GM08714 (cell line): ENCODE measurements around the gene VPS41.
"Not testable (repeated sequence)": the region's sequence is repeated elsewhere in the genome, so short reads cannot be mapped to it uniquely, and the experiment has no call there.

Source experiments
- H3K4me3 ChIP-seq: fragments of 200-500 bp; sonication (Bioruptor generic); 2 replicates; pipeline ENCODE4 v1.5.1; 2014; ENCODE audit warnings: mild to moderate bottlenecking, low read length, inconsistent platforms
- ZNF274 ChIP-seq: IDR thresholded peaks from 2 replicates; pipeline ENCODE4 v1.6.1; 2012; ENCODE audit warnings: mild to moderate bottlenecking, low read depth, low read length

The VPS41 gene

GRCh38 chr7:38855386-38855785, 53.6 kb downstream of the VPS41 start:
- TF ChIP-seq ZNF274, result no peak
- no peak overlapping the region for H3K4me3 ChIP-seq

DNA sequence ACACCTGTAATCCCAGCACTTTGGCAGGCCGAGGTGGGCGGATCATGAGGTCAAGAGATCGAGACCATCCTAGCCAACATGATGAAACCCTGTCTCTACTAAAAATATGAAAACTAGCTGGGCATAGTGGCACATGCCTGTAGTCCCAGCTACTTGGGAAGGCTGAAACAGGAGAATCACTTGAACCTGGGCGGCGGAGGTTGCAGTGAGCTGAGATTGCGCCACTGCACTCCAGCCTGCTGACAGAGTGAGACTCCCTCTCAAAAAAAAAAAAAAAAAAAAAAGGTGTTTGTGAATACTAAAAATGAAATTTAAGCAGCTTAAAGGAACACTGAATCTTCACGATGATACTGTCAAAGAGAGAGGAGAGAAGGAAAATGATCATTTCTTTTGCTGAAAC, 54.0 kb downstream of the VPS41 start:
- H3K4me3 ChIP-seq, result not testable (repeated sequence)

- H3K4me3 ChIP-seq, result no peak overlapping the region
- TF ChIP-seq ZNF274, result no peak
Observed at GRCh38 chr7:38851321-38851720, 57.7 kb downstream of the VPS41 start.

DNA sequence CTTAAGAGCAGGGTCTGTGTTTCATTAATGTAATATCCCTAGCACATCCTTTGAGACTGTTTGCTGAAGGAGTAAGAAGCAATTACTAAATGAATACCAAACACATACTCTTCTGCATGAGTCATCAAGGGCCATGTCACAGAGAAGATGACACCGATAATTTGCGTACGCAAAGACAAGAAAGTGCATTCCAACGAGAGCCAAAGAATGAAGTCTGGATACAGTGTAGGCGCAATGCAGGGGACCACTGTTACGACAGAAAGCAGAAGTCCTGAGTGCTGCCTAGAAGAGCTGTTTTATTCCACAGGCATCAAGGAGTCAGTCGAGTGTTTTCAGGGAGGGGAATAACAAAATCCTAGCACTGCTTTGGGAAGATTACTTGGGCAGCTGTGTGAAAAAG, 62.7 kb downstream of the VPS41 start:
- TF ChIP-seq ZNF274, result no peak
- H3K4me3 ChIP-seq, result no peak overlapping the region

- no peak for TF ChIP-seq ZNF274
- no peak overlapping the region for H3K4me3 ChIP-seq
Observed at GRCh38 chr7:38844952-38845563, 63.9 kb downstream of the VPS41 start.

DNA sequence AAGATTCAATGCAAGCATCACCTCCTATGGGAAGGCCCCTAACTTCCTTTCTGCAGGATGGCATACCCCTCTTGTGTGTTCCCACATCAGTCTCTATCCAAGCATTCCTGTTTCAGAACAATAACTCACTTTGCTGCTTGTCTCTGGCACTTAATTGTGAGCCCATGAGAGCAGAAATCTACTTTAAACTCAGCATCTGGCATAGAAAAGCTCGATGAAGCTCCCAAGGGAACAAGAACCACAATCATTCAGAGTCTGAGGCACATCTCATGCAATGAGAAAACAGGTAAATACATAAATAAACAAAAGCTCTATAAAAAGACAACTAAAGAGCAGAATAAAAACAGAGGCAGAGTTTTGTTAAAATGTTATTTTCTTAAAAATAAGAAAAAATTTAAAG, 66.2 kb downstream of the VPS41 start:
- no peak overlapping the region for H3K4me3 ChIP-seq
- no peak for TF ChIP-seq ZNF274

DNA sequence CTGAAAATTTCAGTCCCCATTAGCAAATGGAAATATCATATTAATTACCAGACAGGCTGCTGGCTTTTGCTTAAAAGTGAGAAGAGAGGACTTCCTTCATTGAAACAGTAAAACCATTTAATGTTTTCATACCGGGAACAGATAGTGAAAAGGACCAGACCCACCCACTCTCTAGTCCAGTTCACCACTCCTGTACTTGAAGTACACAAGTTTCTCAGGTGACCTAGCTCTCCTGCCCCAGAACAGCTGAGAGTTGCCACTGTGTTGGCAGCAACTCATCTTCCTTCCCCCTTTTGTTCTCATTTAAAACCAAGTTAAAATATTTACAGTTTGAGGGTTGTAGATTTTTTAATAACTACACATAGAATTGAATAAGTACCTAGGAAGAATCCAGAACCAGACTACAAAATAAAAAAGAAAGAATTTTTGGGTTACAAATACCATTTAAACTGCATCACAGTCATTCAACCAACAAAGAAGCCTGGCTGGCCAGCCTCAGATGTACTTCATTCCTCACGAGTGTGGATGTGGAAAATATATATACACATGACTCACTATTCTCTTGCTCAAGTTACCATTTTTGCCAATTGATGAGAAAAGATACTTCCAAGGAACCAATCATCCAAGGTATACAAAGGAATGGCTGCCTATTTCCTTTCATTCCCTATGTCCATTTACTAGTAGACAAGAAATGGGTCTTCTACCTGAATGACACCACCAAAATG, 68.1 kb downstream of the VPS41 start:
- H3K4me3 ChIP-seq, result no peak overlapping the region
- TF ChIP-seq ZNF274, result no peak

- no peak overlapping the region for H3K4me3 ChIP-seq
- no peak for TF ChIP-seq ZNF274
Observed at GRCh38 chr7:38839851-38840250, 69.1 kb downstream of the VPS41 start.

GRCh38 chr7:38838725-38839385, 70.1 kb downstream of the VPS41 start:
- TF ChIP-seq ZNF274, result no peak
- no peak overlapping the region for H3K4me3 ChIP-seq

- no peak overlapping the region for H3K4me3 ChIP-seq
- no peak for TF ChIP-seq ZNF274
Observed at GRCh38 chr7:38834357-38834756, 74.6 kb downstream of the VPS41 start.

- H3K4me3 ChIP-seq, result no peak overlapping the region
- TF ChIP-seq ZNF274, result no peak
Observed at GRCh38 chr7:38833329-38833728, 75.7 kb downstream of the VPS41 start.

GRCh38 chr7:38831259-38831996, 77.6 kb downstream of the VPS41 start:
- no peak overlapping the region for H3K4me3 ChIP-seq
- no peak for TF ChIP-seq ZNF274

DNA sequence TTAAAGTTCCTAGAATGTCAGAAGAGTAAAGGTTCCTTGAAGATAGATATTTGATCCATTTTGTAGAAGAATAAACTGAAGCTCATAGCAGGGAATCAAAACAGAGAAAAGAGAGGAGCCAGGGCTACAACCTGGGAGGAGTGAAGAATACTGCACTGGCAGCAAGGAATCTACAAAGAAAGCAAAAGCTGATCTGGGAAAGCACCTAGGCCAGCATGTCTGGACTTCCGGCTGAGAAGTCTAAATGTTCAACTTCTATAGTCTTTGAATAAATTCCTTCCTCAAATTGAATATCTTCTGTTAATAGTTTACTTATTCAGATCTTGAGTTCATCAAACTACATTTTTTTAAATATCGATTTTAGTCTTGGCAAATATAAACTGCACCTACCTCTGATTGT, 78.2 kb downstream of the VPS41 start:
- TF ChIP-seq ZNF274, result no peak
- H3K4me3 ChIP-seq, result no peak overlapping the region

GRCh38 chr7:38829488-38830165, 79.4 kb downstream of the VPS41 start:
- no peak overlapping the region for H3K4me3 ChIP-seq
- TF ChIP-seq ZNF274, result no peak

DNA sequence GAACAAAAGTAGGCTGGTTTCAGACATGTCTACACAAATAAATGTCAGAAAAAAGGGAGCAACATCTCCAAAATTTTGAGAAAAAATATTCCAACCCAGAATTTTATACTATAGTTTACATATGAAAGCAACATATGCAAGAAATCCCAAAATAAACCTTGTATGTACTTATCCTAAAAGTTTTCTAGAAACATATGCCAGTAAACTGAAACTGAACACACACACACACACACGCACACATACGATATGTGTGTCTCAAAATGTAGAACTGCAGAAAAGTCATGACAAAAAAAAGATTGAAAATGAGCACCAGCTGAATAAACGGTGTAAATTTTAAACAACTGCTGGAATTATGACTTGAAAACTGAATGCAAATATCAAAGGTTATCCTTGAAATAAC, 81.0 kb downstream of the VPS41 start:
- H3K4me3 ChIP-seq, result no peak overlapping the region
- no peak for TF ChIP-seq ZNF274
